ENCODE results near the gene KDM4C.
A peak's percentile ranks its signal among the peaks of the same experiment; 100 is the strongest.
"Not testable (repeated sequence)": the region's sequence is repeated elsewhere in the genome, so short reads cannot be mapped to it uniquely, and the experiment has no call there.

The KDM4C gene

DNA sequence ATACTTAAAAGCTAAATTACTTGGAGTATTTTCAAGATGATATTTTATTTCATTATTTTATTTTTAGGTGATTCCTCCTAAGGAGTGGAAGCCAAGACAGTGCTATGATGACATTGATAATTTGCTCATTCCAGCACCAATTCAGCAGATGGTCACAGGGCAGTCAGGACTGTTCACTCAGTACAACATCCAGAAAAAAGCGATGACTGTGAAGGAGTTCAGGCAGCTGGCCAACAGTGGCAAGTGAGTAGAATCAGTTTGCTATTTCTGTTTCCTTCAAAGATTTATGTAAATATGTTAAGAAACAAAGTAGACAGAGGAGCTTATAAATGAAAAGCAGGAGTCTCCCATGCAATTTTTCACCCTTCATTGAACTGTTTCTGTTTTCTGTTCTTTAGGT, 47.8 kb downstream of the KDM4C start:
- peak in 15 of 56 donors; percentile 2 to 47 (median 15) for DNase-seq

DNA sequence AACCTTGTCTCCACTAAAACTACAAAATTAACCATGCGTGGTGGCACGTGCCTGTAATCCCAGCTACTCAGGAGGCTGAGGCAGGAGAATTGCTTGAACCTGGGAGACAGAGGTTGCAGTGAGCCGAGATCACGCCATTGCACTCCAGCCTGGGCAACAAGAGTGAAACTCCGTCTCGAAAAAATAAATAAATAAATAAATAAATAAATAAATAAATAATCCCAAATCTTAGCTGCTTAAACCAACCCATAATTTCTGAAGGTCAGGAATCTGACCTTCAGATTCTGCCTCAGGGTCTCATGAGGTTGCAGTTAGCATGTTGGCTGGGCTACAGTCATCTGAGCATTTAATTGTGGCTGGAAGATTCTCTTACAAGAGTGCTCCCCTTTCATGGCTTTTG, 48.5 kb downstream of the KDM4C start:
- DNase-seq: not testable (repeated sequence)

DNA sequence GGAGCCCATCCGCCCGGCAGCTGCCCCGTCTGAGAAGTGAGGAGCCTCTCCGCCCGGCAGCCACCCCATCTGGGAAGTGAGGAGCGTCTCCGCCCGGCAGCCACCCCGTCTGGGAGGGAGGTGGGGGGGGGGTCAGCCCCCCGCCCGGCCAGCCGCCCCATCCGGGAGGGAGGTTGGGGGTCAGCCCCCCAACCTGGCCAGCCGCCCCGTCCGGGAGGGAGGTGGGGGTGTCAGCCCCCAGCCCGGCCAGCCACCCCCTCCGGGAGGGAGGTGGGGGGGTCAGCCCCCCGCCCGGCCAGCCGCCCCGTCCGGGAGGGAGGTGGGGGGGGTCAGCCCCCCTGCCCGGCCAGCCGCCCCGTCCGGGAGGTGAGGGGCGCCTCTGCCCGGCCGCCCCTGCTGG, 49.9 kb downstream of the KDM4C start:
- not testable (repeated sequence) for DNase-seq

DNA sequence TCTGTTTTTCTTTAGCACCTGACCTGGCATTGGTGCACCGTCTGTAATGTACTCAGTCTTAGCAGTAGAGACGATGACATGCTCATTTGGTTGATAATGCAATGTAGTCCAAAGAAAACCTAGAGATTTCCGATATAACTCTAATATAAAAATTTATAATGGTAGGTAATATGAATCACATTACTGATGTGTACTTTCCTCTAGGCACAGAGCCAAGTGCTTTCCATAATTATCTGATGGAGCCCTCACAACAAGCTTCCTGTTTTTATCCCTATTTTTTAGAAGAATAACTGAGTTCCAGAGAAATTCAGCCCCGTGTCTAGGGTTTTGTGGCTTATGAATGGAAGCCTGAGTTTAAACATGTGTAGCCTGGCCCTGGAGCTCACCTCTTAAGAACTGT, 53.7 kb downstream of the KDM4C start:
- no peak for DNase-seq

DNA sequence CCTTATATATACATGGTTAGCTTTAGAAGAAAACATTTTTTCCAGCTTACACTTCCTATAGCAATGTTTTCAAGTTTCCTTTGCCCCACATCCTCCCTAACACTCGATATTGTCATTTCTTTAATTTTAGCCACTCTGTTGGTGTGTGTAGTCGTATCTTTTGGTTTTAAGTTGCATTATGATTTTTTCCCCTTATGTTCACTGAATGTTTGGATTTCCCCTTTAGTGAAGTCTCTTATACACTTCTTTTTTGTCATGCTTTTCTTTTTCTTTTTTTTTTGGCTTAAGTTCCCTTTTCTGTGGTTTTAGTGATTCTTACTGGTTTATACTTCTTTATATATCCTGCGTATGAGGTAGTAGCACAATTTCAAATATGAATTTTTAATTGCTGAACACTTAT, 58.8 kb downstream of the KDM4C start:
- no peak for DNase-seq

DNA sequence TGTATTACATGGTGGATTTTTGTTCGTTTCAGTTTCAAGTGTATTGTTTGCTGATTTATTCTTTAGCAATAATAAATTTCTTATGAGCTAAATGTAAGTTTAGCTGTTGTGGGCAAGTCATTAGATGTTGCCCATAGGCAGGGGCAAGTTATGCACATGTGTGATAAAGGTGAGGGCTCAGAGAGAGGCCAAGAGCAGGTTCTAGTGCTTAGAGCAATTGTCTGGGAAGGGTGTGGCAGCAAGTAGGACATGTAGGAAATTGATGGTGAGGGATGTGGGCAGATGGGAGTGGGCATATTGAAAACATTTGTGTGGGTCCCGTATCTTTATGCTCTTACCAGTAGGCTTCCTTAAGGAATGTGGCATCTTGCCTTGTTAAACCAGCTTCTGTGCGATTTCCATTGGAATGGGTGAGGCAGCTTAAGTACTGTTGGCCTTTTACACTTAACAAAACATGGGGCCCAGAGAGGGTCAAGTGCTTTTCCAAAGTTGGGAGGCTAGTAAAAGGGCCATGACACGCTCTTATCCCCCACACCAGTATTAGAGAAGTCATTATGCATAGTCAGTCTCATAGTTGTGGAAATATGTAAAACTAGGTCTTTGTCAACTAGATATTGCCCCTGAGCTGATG, 60.6 kb downstream of the KDM4C start:
- DNase-seq: no peak

DNA sequence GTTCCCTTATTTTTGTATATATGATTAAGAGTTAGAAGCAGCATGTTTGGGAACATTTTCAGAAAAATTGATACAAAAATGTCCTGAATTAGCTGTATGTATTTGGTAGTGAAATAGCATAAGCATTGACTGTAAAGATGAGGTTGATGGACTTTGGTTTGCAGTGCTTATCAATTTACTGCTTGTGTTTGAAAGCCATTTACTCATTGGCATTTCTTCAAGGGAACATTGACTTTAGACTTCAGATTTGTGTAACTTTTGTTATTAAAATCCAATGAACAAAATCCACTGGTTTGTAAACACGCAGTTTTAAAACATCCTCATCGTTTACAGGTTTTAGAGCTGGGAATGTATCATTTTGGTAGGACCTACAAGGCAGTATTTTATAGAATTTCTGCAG, 61.3 kb downstream of the KDM4C start:
- no peak for DNase-seq

DNA sequence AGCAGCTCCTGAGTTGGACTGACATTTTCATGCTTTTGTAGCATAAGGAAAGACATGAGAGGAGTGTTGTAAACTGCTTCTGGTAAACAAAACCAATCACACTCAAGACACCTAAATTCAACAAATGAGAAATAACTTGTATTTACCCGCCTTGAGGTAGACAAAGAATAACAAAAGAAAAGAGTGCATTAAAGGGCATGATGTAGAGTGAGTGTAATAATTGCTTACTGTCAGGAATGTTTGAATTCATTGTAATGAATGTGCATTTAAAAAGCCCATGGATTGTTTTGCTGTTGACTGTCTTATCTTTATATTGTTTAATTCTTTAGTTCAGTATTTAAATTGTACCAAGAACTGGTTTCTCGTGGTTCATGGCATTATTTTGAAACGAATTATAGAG, 61.8 kb downstream of the KDM4C start:
- no peak for DNase-seq

DNA sequence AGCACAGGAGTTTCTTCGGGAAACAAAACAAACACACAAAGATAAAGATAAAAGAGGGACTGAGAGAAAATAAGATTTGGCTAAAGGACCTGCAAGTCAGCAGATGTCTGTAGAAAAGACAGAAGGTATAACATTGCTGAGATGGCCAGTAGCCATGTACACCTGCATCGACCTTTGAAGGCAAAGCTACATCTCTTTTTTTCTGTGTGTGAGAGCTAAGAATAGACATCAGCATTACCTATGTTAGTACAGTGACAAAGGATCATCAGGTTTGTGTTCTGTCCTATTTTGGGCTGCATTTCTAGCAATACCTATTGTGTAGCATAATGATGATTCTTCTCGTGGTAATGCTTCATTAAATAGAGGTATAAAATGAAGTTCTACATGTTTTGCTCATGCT, 64.9 kb downstream of the KDM4C start:
- no peak for DNase-seq

DNA sequence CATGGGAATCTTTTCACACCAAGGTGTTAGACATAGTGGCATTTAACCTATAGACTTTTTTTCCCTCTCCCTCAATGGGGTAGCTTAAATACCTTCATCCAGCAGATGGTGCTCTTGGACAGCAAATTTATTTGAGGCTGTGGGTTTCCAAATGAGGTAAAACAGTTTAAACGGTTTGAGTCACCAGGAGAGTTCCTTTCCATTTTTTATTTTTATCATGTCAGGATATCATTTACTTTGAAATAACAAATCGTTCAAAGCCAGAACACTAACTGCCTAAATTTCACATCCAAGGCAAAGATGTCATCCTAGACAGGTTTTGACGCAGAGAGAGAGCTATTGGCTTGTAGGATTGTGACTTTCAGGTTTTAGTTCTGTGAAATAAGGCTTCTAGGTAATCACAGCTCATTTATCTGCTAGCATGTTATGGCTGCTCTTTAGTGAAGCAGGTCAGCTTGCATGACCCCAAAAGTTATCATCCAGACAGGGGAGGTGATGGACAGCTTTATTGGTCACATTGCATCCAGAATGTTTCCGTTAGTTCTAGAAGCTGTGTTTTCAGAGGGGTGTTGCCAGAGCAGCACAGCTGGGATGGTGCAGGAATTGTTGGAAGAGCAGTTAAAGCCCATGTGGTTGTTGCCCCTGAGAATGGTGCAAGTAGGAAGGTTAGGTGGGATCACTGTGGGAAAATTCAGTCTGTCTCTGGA, 69.8 kb downstream of the KDM4C start:
- peak in 5 of 56 donors; percentile 1 to 18 (median 4) for DNase-seq

DNA sequence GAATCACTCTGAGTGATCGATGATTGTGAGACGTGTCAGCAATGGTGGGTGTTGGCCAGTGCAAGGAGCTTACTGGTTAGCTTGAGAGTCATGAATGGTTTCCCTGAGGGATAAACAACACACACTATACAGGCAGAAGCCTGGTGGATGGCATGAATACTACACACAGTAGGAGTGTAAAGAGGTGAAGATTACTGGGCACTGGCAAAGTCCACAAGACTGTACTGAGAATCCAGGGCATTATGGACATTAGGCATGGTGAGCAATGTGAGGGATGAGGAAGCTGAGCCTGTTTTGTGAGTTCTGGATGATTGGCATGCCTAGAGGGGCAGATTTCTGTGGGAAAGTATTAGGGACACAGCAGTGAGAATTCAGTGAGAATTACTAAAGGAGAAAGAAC, 71.3 kb downstream of the KDM4C start:
- DNase-seq: no peak

DNA sequence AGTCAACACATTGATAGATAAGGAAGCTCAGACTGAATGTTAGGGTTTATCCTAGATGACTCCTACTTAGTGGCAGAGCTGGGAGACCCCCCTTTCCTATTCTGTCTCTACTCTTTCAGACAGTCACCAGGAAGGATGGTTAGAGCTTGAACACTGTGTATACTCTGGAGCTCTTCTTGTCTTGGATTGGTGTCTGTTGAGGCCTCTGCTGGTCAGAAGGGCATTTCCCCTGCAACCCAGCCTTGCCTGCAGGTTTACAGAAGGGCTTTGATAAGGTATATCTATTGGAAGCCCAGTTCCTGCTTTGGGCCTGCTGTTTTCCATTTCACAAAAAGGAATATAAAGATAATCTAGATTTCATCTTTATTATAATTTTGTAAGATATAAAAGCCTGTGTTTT, 71.8 kb downstream of the KDM4C start:
- DNase-seq: no peak

DNA sequence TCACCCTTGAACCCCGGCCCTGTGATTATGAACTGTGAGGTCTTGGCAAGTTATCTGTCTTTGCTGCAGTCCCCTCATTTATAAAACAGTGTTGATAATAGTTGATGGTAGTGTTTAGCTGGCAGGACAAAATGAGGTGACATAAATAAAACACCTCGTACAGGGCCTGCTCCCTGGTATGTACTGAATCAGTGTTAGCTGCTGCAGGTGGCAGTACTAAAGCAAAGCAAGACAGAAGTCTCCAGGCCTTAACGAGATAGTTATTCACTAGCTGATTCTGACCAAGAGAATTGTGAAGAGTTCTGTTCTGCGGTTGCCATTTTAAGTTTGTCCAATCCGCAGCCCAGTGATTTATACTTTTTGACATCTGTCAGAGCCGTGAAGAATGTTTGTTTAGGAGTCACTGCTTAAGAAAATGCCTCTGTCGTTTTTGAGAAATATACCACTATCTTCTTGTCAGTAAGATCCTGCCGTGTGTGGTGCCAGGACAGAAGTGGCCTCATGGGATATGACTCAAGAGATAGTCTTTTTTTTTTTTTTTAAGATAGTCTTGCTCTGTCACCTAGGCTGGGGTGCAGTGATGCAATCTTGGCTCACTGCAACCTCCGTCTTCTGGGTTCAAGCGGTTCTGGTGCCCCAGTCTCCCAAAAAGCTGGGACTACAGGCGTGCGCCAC, 75.9 kb downstream of the KDM4C start:
- DNase-seq: no peak

DNA sequence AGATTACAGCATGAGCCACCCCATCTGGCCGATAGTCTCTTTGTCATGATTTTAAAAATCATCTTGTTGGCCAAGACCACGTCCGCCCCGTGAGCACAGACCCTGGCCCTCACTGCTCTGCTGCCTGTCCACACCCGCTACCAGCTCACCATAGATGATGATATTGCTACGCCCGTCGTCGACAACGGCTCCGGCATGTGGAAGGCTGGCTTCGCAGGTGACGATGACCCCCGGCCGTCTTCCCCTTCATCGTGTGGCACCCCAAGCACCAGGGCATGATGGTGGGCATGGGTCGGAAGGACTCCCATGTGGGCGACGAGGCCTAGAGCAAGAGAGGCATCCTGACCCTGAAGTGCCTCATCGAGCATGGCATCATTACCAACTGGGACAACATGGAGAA, 76.5 kb downstream of the KDM4C start:
- no peak for DNase-seq

DNA sequence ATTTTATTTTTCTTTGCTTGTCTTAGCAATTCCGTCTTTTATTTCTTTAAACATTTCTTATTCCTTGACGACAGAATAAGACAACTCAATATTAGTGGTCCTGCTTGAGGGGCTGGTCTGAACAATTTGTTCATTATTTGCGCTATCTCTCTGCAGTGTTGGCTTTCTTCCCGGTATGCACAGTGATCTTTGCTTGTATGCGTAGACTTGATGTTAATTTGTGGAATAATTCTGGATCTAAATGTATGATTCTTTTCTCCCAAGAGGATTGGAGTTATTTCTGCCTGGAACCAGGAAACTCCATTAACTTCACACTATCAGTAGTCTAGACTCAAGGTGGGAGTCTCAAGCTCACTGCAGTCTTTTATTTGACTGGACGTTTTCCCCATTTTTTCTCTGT, 80.4 kb downstream of the KDM4C start:
- no peak for DNase-seq

DNA sequence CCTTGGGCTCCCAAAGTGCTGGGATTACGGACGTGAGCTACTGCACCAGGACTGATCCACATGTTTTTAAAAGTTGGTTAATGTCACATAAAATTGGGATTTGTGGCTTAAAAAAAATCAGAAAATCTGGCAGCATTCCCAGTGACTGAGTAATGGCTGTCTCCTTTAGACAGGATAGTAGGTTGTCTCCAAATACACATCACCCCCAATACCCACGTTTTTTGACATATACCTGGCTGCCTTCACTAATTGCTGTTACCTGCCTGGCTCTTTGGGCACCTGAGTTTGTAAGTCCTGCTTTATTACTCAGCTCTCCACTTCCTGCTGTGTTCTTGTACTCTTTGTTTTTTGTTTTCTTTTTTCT, 84.8 kb downstream of the KDM4C start:
- no peak for DNase-seq

DNA sequence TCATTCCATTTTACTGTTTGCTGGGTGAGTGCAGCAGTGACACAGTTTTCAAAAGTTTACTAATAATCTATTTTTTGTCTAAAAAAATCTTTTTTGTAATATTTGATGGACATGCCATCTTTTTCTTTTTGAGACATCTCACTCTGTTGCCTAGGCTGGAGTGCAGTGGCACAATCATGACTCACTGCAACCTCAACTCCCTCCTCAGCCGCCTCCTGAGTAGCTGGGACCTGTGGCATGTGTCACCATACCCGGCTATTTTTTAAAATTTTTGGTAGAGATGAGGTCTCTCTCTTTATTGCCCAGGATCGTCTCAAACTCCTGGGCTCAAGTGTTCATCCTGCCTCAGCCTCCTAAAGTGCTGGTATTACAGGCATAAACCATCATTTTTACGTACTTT, 86.0 kb downstream of the KDM4C start:
- DNase-seq: no peak

DNA sequence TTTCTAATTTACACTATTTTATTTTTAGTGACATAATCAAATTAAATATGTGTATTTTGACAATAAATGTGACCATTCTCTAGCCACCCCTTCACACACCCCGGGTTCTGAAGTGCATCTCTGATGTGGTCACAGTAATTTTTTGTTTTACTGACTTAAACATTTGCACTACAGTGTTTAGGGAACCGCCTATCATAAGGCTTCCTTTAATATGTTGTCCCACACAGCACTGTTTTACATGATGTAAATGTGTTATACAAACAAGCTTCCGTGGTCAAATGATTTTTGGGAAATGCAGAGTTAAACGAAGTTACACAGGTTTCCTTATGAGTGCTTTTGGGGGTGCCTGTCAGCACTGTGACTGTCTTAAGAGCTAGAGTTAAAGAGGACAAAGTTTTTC, 86.5 kb downstream of the KDM4C start:
- no peak for DNase-seq

DNA sequence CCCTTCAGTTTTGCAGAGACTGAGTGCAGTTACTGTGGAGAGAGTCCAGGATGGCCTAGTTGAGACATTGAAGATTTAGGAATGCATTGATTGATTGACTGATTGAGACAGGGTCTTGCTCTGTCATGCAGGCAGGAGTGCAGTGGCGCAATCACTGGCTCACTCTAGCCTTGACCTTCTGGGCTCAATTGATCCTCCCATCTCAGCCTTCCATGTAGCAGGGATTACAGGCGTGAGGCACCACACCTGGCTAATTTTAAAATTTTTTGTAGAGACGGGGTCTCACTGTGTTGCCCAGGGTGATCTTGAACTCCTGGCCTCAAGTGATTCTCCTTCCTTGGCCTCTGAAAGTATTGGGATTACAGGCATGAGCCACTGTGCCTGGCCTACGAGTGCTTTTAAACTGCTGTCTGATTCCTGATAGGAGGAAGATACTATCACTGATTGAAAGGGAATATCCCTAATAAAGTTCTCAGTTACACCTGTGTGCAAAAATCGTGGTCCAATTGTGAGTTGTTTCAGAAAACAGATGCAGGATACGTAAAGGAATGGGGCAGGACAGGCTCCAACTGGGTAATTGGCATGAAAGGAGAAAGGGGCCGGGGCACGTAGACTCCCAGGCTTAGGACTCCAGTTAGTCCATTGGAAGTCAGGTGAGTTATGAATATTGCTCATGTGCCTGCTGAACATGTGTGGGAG, 87.5 kb downstream of the KDM4C start:
- DNase-seq: no peak

DNA sequence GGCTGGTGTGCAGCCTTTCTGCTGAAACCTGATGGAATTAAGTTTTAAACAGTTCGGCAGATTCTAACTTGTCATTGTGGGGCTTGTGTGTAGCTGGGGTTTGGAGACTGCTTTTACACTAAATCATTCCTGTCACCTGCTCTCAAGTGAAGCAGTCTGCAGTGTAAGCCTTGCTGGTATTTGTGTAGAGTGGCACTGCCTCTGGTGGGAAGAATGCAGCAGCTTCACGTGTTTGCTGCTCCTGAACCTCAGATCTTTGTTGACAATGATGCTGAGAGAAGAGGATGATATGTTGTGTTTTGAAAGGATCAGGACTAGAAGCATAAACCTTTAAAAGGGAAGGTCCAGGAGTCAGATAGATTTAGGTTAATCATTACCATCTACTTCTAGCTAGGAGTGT, 88.1 kb downstream of the KDM4C start:
- peak in 1 of 56 donors; percentile 2 for DNase-seq

DNA sequence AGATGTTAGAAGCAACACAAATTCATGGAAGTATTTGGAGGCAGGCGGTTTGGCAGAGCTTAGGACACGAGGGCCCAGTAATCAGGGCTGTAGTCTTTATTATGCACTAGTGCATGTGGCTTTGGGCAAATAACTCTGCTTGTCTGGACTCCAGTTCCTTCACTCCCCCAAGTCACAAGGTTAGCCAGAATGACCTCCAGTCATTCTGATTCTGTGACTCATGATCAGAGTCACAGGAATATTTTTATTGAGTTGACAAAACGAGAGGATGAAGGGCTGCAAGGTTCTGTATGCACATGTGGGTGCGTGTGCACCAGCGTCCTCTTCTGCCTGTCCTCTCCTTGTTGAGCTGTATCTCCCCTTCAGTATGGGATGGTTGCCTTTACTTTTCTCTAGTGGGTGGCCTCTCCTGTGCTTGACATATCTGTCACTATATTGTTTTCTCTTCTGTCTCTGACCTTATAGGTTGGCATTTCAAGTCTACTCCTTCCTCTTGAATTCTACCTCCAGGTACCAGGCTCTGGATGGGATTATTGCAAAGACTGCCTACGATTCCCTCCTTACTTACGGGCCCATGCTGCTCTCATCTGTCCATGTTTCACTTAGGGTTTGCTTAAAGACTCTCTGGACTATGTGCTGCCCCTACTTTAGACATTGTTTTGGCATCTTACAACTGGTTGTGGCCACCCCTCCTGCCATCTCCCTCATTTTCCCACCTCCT, 94.6 kb downstream of the KDM4C start:
- no peak for DNase-seq

DNA sequence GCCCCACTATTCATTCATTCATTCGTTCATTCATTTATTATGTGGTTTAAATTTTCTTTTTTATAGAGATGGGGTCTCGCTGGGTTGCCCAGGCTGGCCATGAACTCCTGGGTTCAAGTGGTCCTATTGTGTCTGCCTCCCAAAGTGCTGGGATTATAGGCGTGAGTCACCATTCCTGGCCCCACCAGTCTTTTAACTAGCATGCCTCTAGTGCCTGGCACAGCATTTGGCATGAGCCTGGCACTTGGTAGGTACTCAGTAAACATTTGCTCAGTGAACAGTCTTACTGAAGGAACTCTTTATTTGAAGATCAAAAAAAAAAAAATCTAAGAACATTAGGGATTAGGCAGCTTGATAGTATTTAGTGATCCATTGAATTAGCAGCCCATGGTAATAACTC, 98.1 kb downstream of the KDM4C start:
- no peak for DNase-seq
